ENCODE results near the gene CCDC9B.

- TF ChIP-seq, protein P1, sequence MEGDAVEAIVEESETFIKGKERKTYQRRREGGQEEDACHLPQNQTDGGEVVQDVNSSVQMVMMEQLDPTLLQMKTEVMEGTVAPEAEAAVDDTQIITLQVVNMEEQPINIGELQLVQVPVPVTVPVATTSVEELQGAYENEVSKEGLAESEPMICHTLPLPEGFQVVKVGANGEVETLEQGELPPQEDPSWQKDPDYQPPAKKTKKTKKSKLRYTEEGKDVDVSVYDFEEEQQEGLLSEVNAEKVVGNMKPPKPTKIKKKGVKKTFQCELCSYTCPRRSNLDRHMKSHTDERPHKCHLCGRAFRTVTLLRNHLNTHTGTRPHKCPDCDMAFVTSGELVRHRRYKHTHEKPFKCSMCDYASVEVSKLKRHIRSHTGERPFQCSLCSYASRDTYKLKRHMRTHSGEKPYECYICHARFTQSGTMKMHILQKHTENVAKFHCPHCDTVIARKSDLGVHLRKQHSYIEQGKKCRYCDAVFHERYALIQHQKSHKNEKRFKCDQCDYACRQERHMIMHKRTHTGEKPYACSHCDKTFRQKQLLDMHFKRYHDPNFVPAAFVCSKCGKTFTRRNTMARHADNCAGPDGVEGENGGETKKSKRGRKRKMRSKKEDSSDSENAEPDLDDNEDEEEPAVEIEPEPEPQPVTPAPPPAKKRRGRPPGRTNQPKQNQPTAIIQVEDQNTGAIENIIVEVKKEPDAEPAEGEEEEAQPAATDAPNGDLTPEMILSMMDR (conservative IDR thresholded peaks at IDR 0.05 in 1 of 2, IDR thresholded peaks at IDR 0.05 in 1 of 2; ENCODE audit: low read depth in 1 of 2, low read length in 2 of 2), result peak in 1 of 2 donors; percentile 8
- peak; percentile 99 for TF ChIP-seq EZH2 (IDR thresholded peaks at IDR 0.05; ENCODE audit: low read length, missing control alignments)
Measured at GRCh38 chr15:40282147-40282868, 58.4 kb downstream of the CCDC9B start.
